ENCODE measurements around the gene UNC5B.

DNA sequence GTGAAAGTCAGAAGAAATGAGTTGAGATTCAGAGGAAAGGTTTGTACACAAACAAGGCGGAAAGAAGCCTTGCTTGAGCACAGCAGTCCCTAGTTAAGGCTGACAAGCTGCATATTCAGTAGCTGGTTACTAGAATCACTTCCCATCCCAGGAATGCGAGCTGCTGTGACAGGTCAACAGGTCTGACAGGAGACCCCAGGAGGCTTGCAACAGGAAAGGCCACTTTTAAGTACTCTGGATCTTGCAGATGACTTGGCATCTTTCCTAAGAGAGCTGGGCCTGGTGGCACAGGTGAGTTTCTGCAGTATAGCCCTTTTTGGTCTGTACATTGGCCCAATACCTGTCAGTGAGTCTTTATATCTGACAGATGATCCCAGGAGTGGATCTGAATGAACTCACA is 35.7 kb upstream of the UNC5B start:
- TF ChIP-seq YY1 (IDR thresholded peaks at IDR 0.05; ENCODE audit: extremely low read depth, insufficient replicate concordance, low read depth, low read length) (no peak), CEBPB (IDR thresholded peaks at IDR 0.05; ENCODE audit: low read depth) (no peak), POLR2AphosphoS5 (IDR thresholded peaks at IDR 0.05; ENCODE audit: low read depth, low read length) (no peak), EZH2phosphoT487 (IDR thresholded peaks at IDR 0.05; ENCODE audit: borderline replicate concordance) (no peak), FOSL1 (IDR thresholded peaks at IDR 0.05; ENCODE audit: low read depth) (no peak), EZH2 (IDR thresholded peaks at IDR 0.05) (no peak), SP1 (IDR thresholded peaks at IDR 0.05; ENCODE audit: low read depth) (no peak), POLR2A (IDR thresholded peaks at IDR 0.05; ENCODE audit: borderline replicate concordance, extremely low read depth, insufficient read depth, insufficient read length) (no peak), EGR1 (IDR thresholded peaks at IDR 0.05; ENCODE audit: low read depth) (no peak), RAD21 (IDR thresholded peaks at IDR 0.05; ENCODE audit: low read depth) (no peak), ZNF274 (IDR thresholded peaks at IDR 0.05; ENCODE audit: low read depth, low read length) (no peak)
- TF ChIP-seq, protein P1, sequence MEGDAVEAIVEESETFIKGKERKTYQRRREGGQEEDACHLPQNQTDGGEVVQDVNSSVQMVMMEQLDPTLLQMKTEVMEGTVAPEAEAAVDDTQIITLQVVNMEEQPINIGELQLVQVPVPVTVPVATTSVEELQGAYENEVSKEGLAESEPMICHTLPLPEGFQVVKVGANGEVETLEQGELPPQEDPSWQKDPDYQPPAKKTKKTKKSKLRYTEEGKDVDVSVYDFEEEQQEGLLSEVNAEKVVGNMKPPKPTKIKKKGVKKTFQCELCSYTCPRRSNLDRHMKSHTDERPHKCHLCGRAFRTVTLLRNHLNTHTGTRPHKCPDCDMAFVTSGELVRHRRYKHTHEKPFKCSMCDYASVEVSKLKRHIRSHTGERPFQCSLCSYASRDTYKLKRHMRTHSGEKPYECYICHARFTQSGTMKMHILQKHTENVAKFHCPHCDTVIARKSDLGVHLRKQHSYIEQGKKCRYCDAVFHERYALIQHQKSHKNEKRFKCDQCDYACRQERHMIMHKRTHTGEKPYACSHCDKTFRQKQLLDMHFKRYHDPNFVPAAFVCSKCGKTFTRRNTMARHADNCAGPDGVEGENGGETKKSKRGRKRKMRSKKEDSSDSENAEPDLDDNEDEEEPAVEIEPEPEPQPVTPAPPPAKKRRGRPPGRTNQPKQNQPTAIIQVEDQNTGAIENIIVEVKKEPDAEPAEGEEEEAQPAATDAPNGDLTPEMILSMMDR (IDR thresholded peaks at IDR 0.05 in 2 of 3, conservative IDR thresholded peaks at IDR 0.05 in 1 of 3; ENCODE audit: borderline replicate concordance in 1 of 3, insufficient read depth in 1 of 3, low read depth in 2 of 3, low read length in 2 of 3), result no peak
- TF ChIP-seq, protein P2, sequence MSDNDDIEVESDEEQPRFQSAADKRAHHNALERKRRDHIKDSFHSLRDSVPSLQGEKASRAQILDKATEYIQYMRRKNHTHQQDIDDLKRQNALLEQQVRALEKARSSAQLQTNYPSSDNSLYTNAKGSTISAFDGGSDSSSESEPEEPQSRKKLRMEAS (IDR thresholded peaks at IDR 0.05), result no peak

All from HCT116 (cell line).